DMS153 treated with DMSO at 0.1 percent for 48 hours (cell line): Measurements from ENCODE around the gene BCL7A.
"Not testable (repeated sequence)": the region's sequence is repeated elsewhere in the genome, so short reads cannot be mapped to it uniquely, and the experiment has no call there.

Experiments
- DNase-seq: peaks from one replicate; lab custom pipeline; 2025; ENCODE audit not compliant: unreplicated experiment; lab: John Stamatoyannopoulos, UW

BCL7A gene

GRCh38 chr12:122024132-122024785 lies 2.6 kb downstream of the BCL7A start:
- no peak for DNase-seq

GRCh38 chr12:122026706-122027333 lies 5.1 kb downstream of the BCL7A start:
- DNase-seq = no peak

- DNase-seq = no peak
These were observed 6.7 kb downstream of the BCL7A start for GRCh38 chr12:122028165-122028904.

GRCh38 chr12:122028905-122029560 lies 7.3 kb downstream of the BCL7A start:
- DNase-seq = no peak

- DNase-seq = no peak
These were observed 8.1 kb downstream of the BCL7A start for GRCh38 chr12:122029620-122030423.

- DNase-seq = no peak
These were observed 8.8 kb downstream of the BCL7A start for GRCh38 chr12:122030424-122031035.

GRCh38 chr12:122031342-122032216 lies 9.9 kb downstream of the BCL7A start:
- no peak for DNase-seq

- no peak for DNase-seq
These were observed 10.9 kb downstream of the BCL7A start for GRCh38 chr12:122032580-122032979.

- no peak for DNase-seq
These were observed 13.6 kb downstream of the BCL7A start for GRCh38 chr12:122035292-122035691.

GRCh38 chr12:122036153-122036552 lies 14.5 kb downstream of the BCL7A start:
- no peak for DNase-seq

- no peak for DNase-seq
These were observed 19.1 kb downstream of the BCL7A start for GRCh38 chr12:122040579-122041386.

- DNase-seq = not testable (repeated sequence)
These were observed 19.8 kb downstream of the BCL7A start for GRCh38 chr12:122041458-122041857.

GRCh38 chr12:122042910-122043309 lies 21.2 kb downstream of the BCL7A start:
- no peak for DNase-seq

- no peak for DNase-seq
These were observed 21.8 kb downstream of the BCL7A start for GRCh38 chr12:122043476-122043875.

- DNase-seq = no peak
These were observed 23.6 kb downstream of the BCL7A start for GRCh38 chr12:122045262-122045661.

- no peak for DNase-seq
These were observed 24.5 kb downstream of the BCL7A start for GRCh38 chr12:122046145-122046544.

- DNase-seq = no peak
These were observed 26.5 kb downstream of the BCL7A start for GRCh38 chr12:122048151-122048550.

- DNase-seq = no peak
These were observed 28.1 kb downstream of the BCL7A start for GRCh38 chr12:122049827-122050226.

GRCh38 chr12:122050706-122051105 lies 29.0 kb downstream of the BCL7A start:
- no peak for DNase-seq
